ENCODE data around the gene ZFR2.

The ZFR2 gene

GRCh38 chr19:3813473-3814392 lies 55.1 kb downstream of the ZFR2 start:
- DNase-seq (ENCODE audit: low read depth): no peak

GRCh38 chr19:3810708-3811355 lies 58.0 kb downstream of the ZFR2 start:
- DNase-seq (ENCODE audit: low read depth): no peak

- no peak for DNase-seq (ENCODE audit: low read depth)
Observed at GRCh38 chr19:3809881-3810707, 58.7 kb downstream of the ZFR2 start.

GRCh38 chr19:3808420-3809143 lies 60.3 kb downstream of the ZFR2 start:
- no peak for DNase-seq (ENCODE audit: low read depth)

- DNase-seq (ENCODE audit: low read depth): no peak
Observed at GRCh38 chr19:3807574-3808354, 61.1 kb downstream of the ZFR2 start.

GRCh38 chr19:3807131-3807480 lies 61.7 kb downstream of the ZFR2 start:
- no peak for DNase-seq (ENCODE audit: low read depth)

GRCh38 chr19:3805859-3806258 lies 63.0 kb downstream of the ZFR2 start:
- DNase-seq (ENCODE audit: low read depth): no peak

- DNase-seq (ENCODE audit: low read depth): no peak
Observed at GRCh38 chr19:3804429-3804828, 64.4 kb downstream of the ZFR2 start.

- no peak for DNase-seq (ENCODE audit: low read depth)
Observed at GRCh38 chr19:3803986-3804385, 64.9 kb downstream of the ZFR2 start.

GRCh38 chr19:3803114-3803888 lies 65.5 kb downstream of the ZFR2 start:
- no peak for DNase-seq (ENCODE audit: low read depth)

GRCh38 chr19:3801412-3802096 lies 67.3 kb downstream of the ZFR2 start:
- peak; percentile 56 for DNase-seq (ENCODE audit: low read depth)

- DNase-seq (ENCODE audit: low read depth): no peak
Observed at GRCh38 chr19:3800996-3801395, 67.8 kb downstream of the ZFR2 start.

GRCh38 chr19:3798137-3798536 lies 70.7 kb downstream of the ZFR2 start:
- DNase-seq (ENCODE audit: low read depth): no peak

GRCh38 chr19:3796358-3796757 lies 72.5 kb downstream of the ZFR2 start:
- DNase-seq (ENCODE audit: low read depth): no peak

- no peak for DNase-seq (ENCODE audit: low read depth)
Observed at GRCh38 chr19:3793799-3794198, 75.0 kb downstream of the ZFR2 start.

- no peak for DNase-seq (ENCODE audit: low read depth)
Observed at GRCh38 chr19:3792114-3792513, 76.7 kb downstream of the ZFR2 start.

- DNase-seq (ENCODE audit: low read depth): no peak
Observed at GRCh38 chr19:3790941-3791340, 77.9 kb downstream of the ZFR2 start.

- DNase-seq (ENCODE audit: low read depth): no peak
Observed at GRCh38 chr19:3790209-3790734, 78.6 kb downstream of the ZFR2 start.

GRCh38 chr19:3788996-3789778 lies 79.7 kb downstream of the ZFR2 start:
- no peak for DNase-seq (ENCODE audit: low read depth)

Measured in stimulated activated CD8-positive, alpha-beta memory T cell treated with anti-CD3 and anti-CD28 coated beads, Interleukin-4, amount 100 ng/mL, for 24 hours (primary cell).